ENCODE results near the gene TCF12.

TCF12 gene

GRCh38 chr15:57306161-57306943 lies 387.9 kb downstream of the TCF12 start:
- DNase-seq: peak; percentile 87
- in situ Hi-C loops (cut with MboI; ENCODE audit: low pct_unique_long_range_greater_than_20kb, low sequenced_read_pairs): loop anchor here (25.0 kb wide), 2 partner anchors 394 to 819 kb away; partner anchors contain the start of gene TCF12

GRCh38 chr15:57306944-57307411 lies 388.5 kb downstream of the TCF12 start:
- DNase-seq: no peak
- in situ Hi-C loops (cut with MboI; ENCODE audit: low pct_unique_long_range_greater_than_20kb, low sequenced_read_pairs): loop anchor here (25.0 kb wide), 2 partner anchors 395 to 820 kb away; partner anchors contain the start of gene TCF12

- no peak for DNase-seq
- in situ Hi-C loops (cut with MboI; ENCODE audit: low pct_unique_long_range_greater_than_20kb, low sequenced_read_pairs): loop anchor here (25.0 kb wide), 2 partner anchors 395 to 820 kb away; partner anchors contain the start of gene TCF12
Measured at GRCh38 chr15:57307527-57308169, 389.2 kb downstream of the TCF12 start.

GRCh38 chr15:57308170-57308545 lies 389.7 kb downstream of the TCF12 start:
- DNase-seq: no peak
- in situ Hi-C loops (cut with MboI; ENCODE audit: low pct_unique_long_range_greater_than_20kb, low sequenced_read_pairs): loop anchor here (25.0 kb wide), 2 partner anchors 396 to 821 kb away; partner anchors contain the start of gene TCF12

- DNase-seq: no peak
- in situ Hi-C loops (cut with MboI; ENCODE audit: low pct_unique_long_range_greater_than_20kb, low sequenced_read_pairs): loop anchor here (25.0 kb wide), 2 partner anchors 398 to 823 kb away; partner anchors contain the start of gene TCF12
Measured at GRCh38 chr15:57309856-57310760, 391.7 kb downstream of the TCF12 start.

GRCh38 chr15:57310876-57311275 lies 392.4 kb downstream of the TCF12 start:
- in situ Hi-C loops (cut with MboI; ENCODE audit: low pct_unique_long_range_greater_than_20kb, low sequenced_read_pairs): loop anchor here (25.0 kb wide), 2 partner anchors 399 to 824 kb away; partner anchors contain the start of gene TCF12
- DNase-seq: no peak

- in situ Hi-C loops (cut with MboI; ENCODE audit: low pct_unique_long_range_greater_than_20kb, low sequenced_read_pairs): loop anchor here (25.0 kb wide), 2 partner anchors 400 to 825 kb away; partner anchors contain the start of gene TCF12
Measured at GRCh38 chr15:57312006-57312317, 393.5 kb downstream of the TCF12 start.

GRCh38 chr15:57312318-57313133 lies 394.1 kb downstream of the TCF12 start:
- in situ Hi-C loops (cut with MboI; ENCODE audit: low pct_unique_long_range_greater_than_20kb, low sequenced_read_pairs): loop anchor here (25.0 kb wide), 2 partner anchors 400 to 825 kb away; partner anchors contain the start of gene TCF12

More at GRCh38 chr15:57312006-57312317, 393.5 kb downstream of the TCF12 start:
- no peak for DNase-seq

GRCh38 chr15:57313134-57313483 lies 394.7 kb downstream of the TCF12 start:
- in situ Hi-C loops (cut with MboI; ENCODE audit: low pct_unique_long_range_greater_than_20kb, low sequenced_read_pairs): loop anchor here (25.0 kb wide), 2 partner anchors 401 to 826 kb away; partner anchors contain the start of gene TCF12
- DNase-seq: no peak

More at GRCh38 chr15:57312318-57313133, 394.1 kb downstream of the TCF12 start:
- DNase-seq: no peak

GRCh38 chr15:57314221-57314620 lies 395.8 kb downstream of the TCF12 start:
- no peak for DNase-seq
- in situ Hi-C loops (cut with MboI; ENCODE audit: low pct_unique_long_range_greater_than_20kb, low sequenced_read_pairs): loop anchor here (25.0 kb wide), 2 partner anchors 402 to 827 kb away; partner anchors contain the start of gene TCF12

GRCh38 chr15:57316451-57316850 lies 398.0 kb downstream of the TCF12 start:
- in situ Hi-C loops (cut with MboI; ENCODE audit: low pct_unique_long_range_greater_than_20kb, low sequenced_read_pairs): loop anchor here (25.0 kb wide), 2 partner anchors 404 to 829 kb away; partner anchors contain the start of gene TCF12
- DNase-seq: no peak

- in situ Hi-C loops (cut with MboI; ENCODE audit: low pct_unique_long_range_greater_than_20kb, low sequenced_read_pairs): loop anchor here (25.0 kb wide), 2 partner anchors 407 to 832 kb away; partner anchors contain the start of gene TCF12
- no peak for DNase-seq
Measured at GRCh38 chr15:57319226-57319918, 400.9 kb downstream of the TCF12 start.

- in situ Hi-C loops (cut with MboI; ENCODE audit: low pct_unique_long_range_greater_than_20kb, low sequenced_read_pairs): loop anchor here (25.0 kb wide), 2 partner anchors 408 to 833 kb away; partner anchors contain the start of gene TCF12
- no peak for DNase-seq
Measured at GRCh38 chr15:57319919-57320560, 401.6 kb downstream of the TCF12 start.

- in situ Hi-C loops (cut with MboI; ENCODE audit: low pct_unique_long_range_greater_than_20kb, low sequenced_read_pairs): loop anchor here (25.0 kb wide), 2 partner anchors 408 to 833 kb away; partner anchors contain the start of gene TCF12
- DNase-seq: peak; percentile 80
Measured at GRCh38 chr15:57320631-57321220, 402.3 kb downstream of the TCF12 start.

GRCh38 chr15:57321485-57321884 lies 403.0 kb downstream of the TCF12 start:
- no peak for DNase-seq
- in situ Hi-C loops (cut with MboI; ENCODE audit: low pct_unique_long_range_greater_than_20kb, low sequenced_read_pairs): loop anchor here (25.0 kb wide), 2 partner anchors 409 to 834 kb away; partner anchors contain the start of gene TCF12

- in situ Hi-C loops (cut with MboI; ENCODE audit: low pct_unique_long_range_greater_than_20kb, low sequenced_read_pairs): loop anchor here (25.0 kb wide), 2 partner anchors 410 to 835 kb away; partner anchors contain the start of gene TCF12
- peak; percentile 86 for DNase-seq
Measured at GRCh38 chr15:57321973-57322601, 403.6 kb downstream of the TCF12 start.
